ENCODE results near the gene ISG20. TPM values are rescaled to one million over a fixed set of nuclear protein-coding genes. Genes with fewer than 3 reads are reported as not detected.

The ISG20 gene
- polyA plus RNA-seq, 2 of the 4 experiments (the other 2 are of a cell fraction) = 7.2 to 47.4 TPM

DNA sequence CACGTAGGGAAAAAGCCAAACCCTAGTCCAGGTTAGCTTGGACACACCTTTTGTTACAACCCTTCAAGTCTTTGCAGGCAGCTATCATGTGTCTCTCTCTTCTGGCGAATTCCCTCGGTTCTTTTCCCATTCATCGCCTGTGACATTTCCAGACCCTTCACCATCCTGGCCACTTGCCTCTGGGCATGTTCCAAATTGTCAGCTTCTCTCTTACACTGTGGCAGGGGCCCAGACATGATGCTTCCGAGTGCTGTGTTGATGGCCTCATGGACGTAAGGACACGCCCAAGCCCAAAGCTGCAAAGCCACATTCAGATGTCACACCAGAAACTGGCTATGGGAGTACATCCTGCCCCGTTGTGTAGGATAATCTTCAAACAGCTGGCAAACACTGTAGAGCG, 58.5 kb downstream of the ISG20 start:
- H3K4me2 ChIP-seq = no peak overlapping the region
- WGBS (ENCODE audit: missing lambda C conversion rate) = 44% methylated on average over 8 of the region's 9 CpGs
- no peaks in the 10 kb centered on the region for H3K4me1 ChIP-seq
- H3K27ac ChIP-seq = no peak overlapping the region
- no peak overlapping the region for H3K4me3 ChIP-seq
- DNase-seq (ENCODE audit: low read depth in 1 of 2, low spot score in 1 of 2) (no peak), ATAC-seq (no peak), FAIRE-seq (no peak)
- no peaks in the 10 kb centered on the region for H3K9me3 ChIP-seq
- ChIA-PET POLR2A (no interaction called here), CTCF (interaction anchor here (0.9 to 4.3 kb wide), 6 partner anchors 9 to 137 kb away, joined by 3 to 27 read pairs (median 3); partner anchors contain the start of gene ISG20)
- TF ChIP-seq TFCP2L1 (CRISPR knock-in tag; IDR thresholded peaks at IDR 0.05) (no peak), POLR2A (IDR thresholded peaks at IDR 0.05; ENCODE audit: low read length) (no peak)

DNA sequence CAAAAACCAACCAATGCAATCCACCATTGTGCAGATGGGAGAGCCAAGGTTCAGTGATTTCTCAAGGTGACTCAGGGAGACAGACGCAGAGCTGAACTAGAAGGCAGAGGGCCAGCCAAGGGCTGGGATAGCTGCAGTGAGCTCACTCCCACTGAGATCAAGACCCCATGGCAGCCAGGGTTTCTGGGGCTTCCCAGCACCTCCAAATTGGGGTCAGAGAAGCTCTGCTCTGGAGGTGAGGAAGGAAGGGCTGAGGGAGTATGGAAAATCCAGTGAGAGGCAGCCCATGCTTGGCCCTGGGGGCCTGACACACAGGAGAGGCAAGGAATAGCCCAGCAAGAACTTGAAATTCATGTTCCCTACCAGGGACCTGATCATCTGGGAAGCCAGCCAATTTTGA, 61.0 kb downstream of the ISG20 start:
- Histone ChIP-seq H3K9me3 (no peaks in the 10 kb centered on the region), H3K4me1 (no peaks in the 10 kb centered on the region), H3K4me3 (no peak overlapping the region), H3K27ac (no peak overlapping the region), H3K4me2 (no peak overlapping the region)
- FAIRE-seq = no peak
- CTCF ChIA-PET = interaction anchor here (1.8 to 4.3 kb wide), 4 partner anchors 19 to 42 kb away, joined by 4 to 27 read pairs (median 7); no protein-coding TSS in a partner anchor
- TF ChIP-seq, protein P1, sequence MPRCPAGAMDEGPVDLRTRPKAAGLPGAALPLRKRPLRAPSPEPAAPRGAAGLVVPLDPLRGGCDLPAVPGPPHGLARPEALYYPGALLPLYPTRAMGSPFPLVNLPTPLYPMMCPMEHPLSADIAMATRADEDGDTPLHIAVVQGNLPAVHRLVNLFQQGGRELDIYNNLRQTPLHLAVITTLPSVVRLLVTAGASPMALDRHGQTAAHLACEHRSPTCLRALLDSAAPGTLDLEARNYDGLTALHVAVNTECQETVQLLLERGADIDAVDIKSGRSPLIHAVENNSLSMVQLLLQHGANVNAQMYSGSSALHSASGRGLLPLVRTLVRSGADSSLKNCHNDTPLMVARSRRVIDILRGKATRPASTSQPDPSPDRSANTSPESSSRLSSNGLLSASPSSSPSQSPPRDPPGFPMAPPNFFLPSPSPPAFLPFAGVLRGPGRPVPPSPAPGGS (IDR thresholded peaks at IDR 0.05) = no peak
- TF ChIP-seq BHLHE40 (IDR thresholded peaks at IDR 0.05; ENCODE audit: low read depth, low read length) = no peak
- no peak for TF ChIP-seq CHD4 (IDR thresholded peaks at IDR 0.05; ENCODE audit: borderline replicate concordance)
- no peak for TF ChIP-seq EHF (CRISPR knock-in tag; IDR thresholded peaks at IDR 0.05)
- no peak for TF ChIP-seq SREBF2 (IDR thresholded peaks at IDR 0.05)
- TF ChIP-seq FOXS1 (CRISPR knock-in tag; IDR thresholded peaks at IDR 0.05) = no peak
- TF ChIP-seq ZFP36 (IDR thresholded peaks at IDR 0.05; ENCODE audit: borderline replicate concordance, partially characterized antibody) = no peak
- TF ChIP-seq, protein P2, sequence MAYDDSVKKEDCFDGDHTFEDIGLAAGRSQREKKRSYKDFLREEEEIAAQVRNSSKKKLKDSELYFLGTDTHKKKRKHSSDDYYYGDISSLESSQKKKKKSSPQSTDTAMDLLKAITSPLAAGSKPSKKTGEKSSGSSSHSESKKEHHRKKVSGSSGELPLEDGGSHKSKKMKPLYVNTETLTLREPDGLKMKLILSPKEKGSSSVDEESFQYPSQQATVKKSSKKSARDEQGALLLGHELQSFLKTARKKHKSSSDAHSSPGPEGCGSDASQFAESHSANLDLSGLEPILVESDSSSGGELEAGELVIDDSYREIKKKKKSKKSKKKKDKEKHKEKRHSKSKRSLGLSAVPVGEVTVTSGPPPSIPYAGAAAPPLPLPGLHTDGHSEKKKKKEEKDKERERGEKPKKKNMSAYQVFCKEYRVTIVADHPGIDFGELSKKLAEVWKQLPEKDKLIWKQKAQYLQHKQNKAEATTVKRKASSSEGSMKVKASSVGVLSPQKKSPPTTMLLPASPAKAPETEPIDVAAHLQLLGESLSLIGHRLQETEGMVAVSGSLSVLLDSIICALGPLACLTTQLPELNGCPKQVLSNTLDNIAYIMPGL (CRISPR knock-in tag; IDR thresholded peaks at IDR 0.05; ENCODE audit: borderline replicate concordance) = no peak
- no peak for TF ChIP-seq NFE2L2 (conservative IDR thresholded peaks at IDR 0.05; ENCODE audit: low read length)
- no peak for TF ChIP-seq JUN (IDR thresholded peaks at IDR 0.05)
- TF ChIP-seq MAFK (IDR thresholded peaks at IDR 0.05; ENCODE audit: partially characterized antibody) = no peak
- TF ChIP-seq NR3C1 (IDR thresholded peaks at IDR 0.05) = no peak
- no peak for TF ChIP-seq MAZ (IDR thresholded peaks at IDR 0.05; ENCODE audit: borderline replicate concordance, low read depth, low read length)
- TF ChIP-seq TP53 (CRISPR knock-in tag; IDR thresholded peaks at IDR 0.05) = no peak
- TF ChIP-seq, protein P3, sequence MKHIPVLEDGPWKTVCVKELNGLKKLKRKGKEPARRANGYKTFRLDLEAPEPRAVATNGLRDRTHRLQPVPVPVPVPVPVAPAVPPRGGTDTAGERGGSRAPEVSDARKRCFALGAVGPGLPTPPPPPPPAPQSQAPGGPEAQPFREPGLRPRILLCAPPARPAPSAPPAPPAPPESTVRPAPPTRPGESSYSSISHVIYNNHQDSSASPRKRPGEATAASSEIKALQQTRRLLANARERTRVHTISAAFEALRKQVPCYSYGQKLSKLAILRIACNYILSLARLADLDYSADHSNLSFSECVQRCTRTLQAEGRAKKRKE (CRISPR knock-in tag; IDR thresholded peaks at IDR 0.05; ENCODE audit: low read depth) = no peak
- TF ChIP-seq, protein P4, sequence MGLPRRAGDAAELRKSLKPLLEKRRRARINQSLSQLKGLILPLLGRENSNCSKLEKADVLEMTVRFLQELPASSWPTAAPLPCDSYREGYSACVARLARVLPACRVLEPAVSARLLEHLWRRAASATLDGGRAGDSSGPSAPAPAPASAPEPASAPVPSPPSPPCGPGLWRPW (IDR thresholded peaks at IDR 0.05) = no peak
- TF ChIP-seq, protein P5, sequence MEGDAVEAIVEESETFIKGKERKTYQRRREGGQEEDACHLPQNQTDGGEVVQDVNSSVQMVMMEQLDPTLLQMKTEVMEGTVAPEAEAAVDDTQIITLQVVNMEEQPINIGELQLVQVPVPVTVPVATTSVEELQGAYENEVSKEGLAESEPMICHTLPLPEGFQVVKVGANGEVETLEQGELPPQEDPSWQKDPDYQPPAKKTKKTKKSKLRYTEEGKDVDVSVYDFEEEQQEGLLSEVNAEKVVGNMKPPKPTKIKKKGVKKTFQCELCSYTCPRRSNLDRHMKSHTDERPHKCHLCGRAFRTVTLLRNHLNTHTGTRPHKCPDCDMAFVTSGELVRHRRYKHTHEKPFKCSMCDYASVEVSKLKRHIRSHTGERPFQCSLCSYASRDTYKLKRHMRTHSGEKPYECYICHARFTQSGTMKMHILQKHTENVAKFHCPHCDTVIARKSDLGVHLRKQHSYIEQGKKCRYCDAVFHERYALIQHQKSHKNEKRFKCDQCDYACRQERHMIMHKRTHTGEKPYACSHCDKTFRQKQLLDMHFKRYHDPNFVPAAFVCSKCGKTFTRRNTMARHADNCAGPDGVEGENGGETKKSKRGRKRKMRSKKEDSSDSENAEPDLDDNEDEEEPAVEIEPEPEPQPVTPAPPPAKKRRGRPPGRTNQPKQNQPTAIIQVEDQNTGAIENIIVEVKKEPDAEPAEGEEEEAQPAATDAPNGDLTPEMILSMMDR (IDR thresholded peaks at IDR 0.05) = no peak
- no peak for TF ChIP-seq HDAC2 (IDR thresholded peaks at IDR 0.05)
- TF ChIP-seq JUNB (IDR thresholded peaks at IDR 0.05) = no peak
- POLR2A ChIA-PET = no interaction called here
- 93% methylated on average over 1 of the region's 1 CpG for WGBS (ENCODE audit: missing lambda C conversion rate)
- DNase-seq (ENCODE audit: low read depth in 1 of 2, low spot score in 1 of 2) = no peak
- ATAC-seq = no peak

Data from A549 (cell line).